Mesenchymal stem cell (in vitro differentiated cells and primary cell): Measurements from ENCODE around the gene RFX1.

Experiments used
- DNase-seq: peaks from one replicate; pipeline ENCODE4 v3.0.0-alpha.2; 2013
- H2AFZ ChIP-seq: one replicate; pipeline ENCODE4 v1.6.1; 2013; ENCODE audit warnings: low read depth, mild to moderate bottlenecking, control low read depth, inconsistent platforms, low read length, moderate library complexity
- H2AK5ac ChIP-seq: 2 replicates; pipeline ENCODE4 v1.6.1; 2013; ENCODE audit warnings: low read length, moderate library complexity, mild to moderate bottlenecking, inconsistent platforms; ENCODE audit not compliant: severe bottlenecking
- H2BK120ac ChIP-seq: one replicate; pipeline ENCODE4 v1.6.1; 2013; ENCODE audit warnings: low read depth, mild to moderate bottlenecking, inconsistent platforms, low read length, moderate library complexity
- H2BK12ac ChIP-seq, 2 experiments: one replicate each; pipeline ENCODE4 v1.6.1; 2013; ENCODE audit warnings: inconsistent platforms in 2 of 2, low read length in 2 of 2, mild to moderate bottlenecking in 2 of 2, moderate library complexity in 2 of 2, control low read depth in 1 of 2
- H2BK15ac ChIP-seq: one replicate; pipeline ENCODE4 v1.6.1; 2013; ENCODE audit warnings: mild to moderate bottlenecking, low read depth, inconsistent platforms; ENCODE audit not compliant: poor library complexity, severe bottlenecking
- H2BK5ac ChIP-seq: 2 replicates; pipeline ENCODE4 v1.6.1; 2013; ENCODE audit warnings: low read depth, mild to moderate bottlenecking, low read length, control low read depth, inconsistent platforms; ENCODE audit not compliant: poor library complexity, severe bottlenecking
- H3K14ac ChIP-seq, 2 experiments: one replicate each; pipeline ENCODE4 v1.6.1; 2013; ENCODE audit warnings: inconsistent platforms in 2 of 2, low read length in 2 of 2, control low read depth in 1 of 2, mild to moderate bottlenecking in 1 of 2, moderate library complexity in 1 of 2
- H3K18ac ChIP-seq, 2 experiments: one replicate each; pipeline ENCODE4 v1.6.1; 2013; ENCODE audit warnings: inconsistent platforms in 2 of 2, low read length in 2 of 2, control low read depth in 1 of 2, low read depth in 1 of 2, mild to moderate bottlenecking in 1 of 2
- H3K23ac ChIP-seq, 2 experiments: one replicate each; pipeline ENCODE4 v1.6.1; 2013; ENCODE audit warnings: inconsistent platforms in 2 of 2, low read length in 2 of 2, mild to moderate bottlenecking in 2 of 2, moderate library complexity in 2 of 2, control low read depth in 1 of 2
- H3K27ac ChIP-seq: 2 replicates; pipeline ENCODE4 v1.5.1; 2013; ENCODE audit warnings: mild to moderate bottlenecking, moderate library complexity, low read length, control low read depth, inconsistent platforms; ENCODE audit not compliant: poor library complexity, severe bottlenecking
- H3K27me3 ChIP-seq, 2 experiments: 2 replicates each; pipeline versions ENCODE4 v1.6.1 to v1.7.0; 2013; ENCODE audit warnings: low read length in 2 of 2, mild to moderate bottlenecking in 2 of 2, moderate library complexity in 2 of 2, control low read depth in 1 of 2, inconsistent platforms in 1 of 2; ENCODE audit not compliant: control insufficient read depth in 1 of 2, insufficient read depth in 1 of 2
- H3K36me3 ChIP-seq, 2 experiments: 2 replicates each; pipeline versions ENCODE4 v1.6.1 to v1.7.0; 2013; ENCODE audit warnings: low read length in 2 of 2, control low read depth in 1 of 2, inconsistent platforms in 1 of 2, low read depth in 1 of 2, mild to moderate bottlenecking in 1 of 2; ENCODE audit not compliant: insufficient read depth in 2 of 2, control insufficient read depth in 1 of 2
- H3K4ac ChIP-seq, 2 experiments: one replicate each; pipeline ENCODE4 v1.6.1; 2013; ENCODE audit warnings: inconsistent platforms in 2 of 2, low read length in 2 of 2, mild to moderate bottlenecking in 2 of 2, moderate library complexity in 2 of 2, control low read depth in 1 of 2, low read depth in 1 of 2
- H3K4me1 ChIP-seq: 2 replicates; pipeline ENCODE4 v1.6.1; 2013; ENCODE audit warnings: low read depth, low read length, control low read depth; ENCODE audit not compliant: control insufficient read depth, insufficient read depth
- H3K4me2 ChIP-seq: 2 replicates; pipeline ENCODE4 v1.6.1; 2013; ENCODE audit warnings: low read length, mild to moderate bottlenecking, inconsistent platforms; ENCODE audit not compliant: poor library complexity, severe bottlenecking
- H3K4me3 ChIP-seq, 2 experiments: 2 replicates each; pipeline versions ENCODE4 v1.5.1 to v1.7.0; 2013; ENCODE audit warnings: low read length in 2 of 2, mild to moderate bottlenecking in 2 of 2, control low read depth in 1 of 2, low read depth in 1 of 2; ENCODE audit not compliant: insufficient read depth in 1 of 2
- H3K79me1 ChIP-seq: replicated peaks from 2 replicates; pipeline ENCODE4 v1.6.1; 2013; ENCODE audit warnings: mild to moderate bottlenecking, control low read depth, low read length, inconsistent platforms; ENCODE audit not compliant: poor library complexity, severe bottlenecking
- H3K9ac ChIP-seq: 2 replicates; pipeline ENCODE4 v1.7.0; 2013; ENCODE audit warnings: mild to moderate bottlenecking, low read length, moderate library complexity
- H3K9me3 ChIP-seq: 2 replicates; pipeline ENCODE4 v1.7.0; 2013; ENCODE audit warnings: mild to moderate bottlenecking, low read length; ENCODE audit not compliant: control insufficient read depth
- H4K8ac ChIP-seq: one replicate; pipeline ENCODE4 v1.6.1; 2013; ENCODE audit warnings: inconsistent platforms, mild to moderate bottlenecking, low read length, moderate library complexity
- H4K91ac ChIP-seq: one replicate; pipeline ENCODE4 v1.6.1; 2013; ENCODE audit warnings: mild to moderate bottlenecking, low read length, inconsistent platforms
- WGBS: methylation state at CpG from one replicate; pipeline ENCODE4 v1.1.7; 2013; ENCODE audit warnings: mixed read lengths; 5-methylcytosine and 5-hydroxymethylcytosine counted together

The RFX1 gene

DNA sequence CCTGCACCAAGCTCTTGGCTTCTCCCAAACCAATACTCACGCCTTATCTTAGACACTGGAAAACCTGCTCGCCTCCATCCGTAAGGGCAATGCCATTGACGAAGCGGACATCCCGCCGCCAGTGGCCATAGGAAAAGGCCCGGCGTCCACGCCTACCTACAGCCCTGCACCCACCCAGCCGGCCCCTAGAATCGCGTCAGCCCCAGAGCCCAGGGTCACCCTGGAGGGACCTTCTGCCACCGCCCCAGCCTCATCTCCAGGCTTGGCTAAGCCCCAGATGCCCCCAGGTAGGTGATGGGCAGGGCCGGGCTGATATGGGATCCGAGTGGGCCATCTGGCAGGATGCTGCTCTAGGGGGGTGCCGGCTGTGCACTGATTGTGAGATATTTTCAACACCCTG lies 92.8 kb downstream of the RFX1 start:
- Histone ChIP-seq H3K79me1 (no peaks in the 10 kb centered on the region), H4K8ac (no peak overlapping the region), H2BK12ac (no peak overlapping the region), H3K4ac (no peak overlapping the region), H2AK5ac (no peak overlapping the region), H3K9ac (no peak overlapping the region), H4K91ac (no peak overlapping the region), H3K18ac (no peak overlapping the region), H3K27ac (no peak overlapping the region), H3K36me3 (peaks cover 51 to 55% of the 10 kb centered on the region in 2 experiments), H2AFZ (no peak overlapping the region), H3K4me1 (no peaks in the 10 kb centered on the region), H3K27me3 (no peaks in the 10 kb centered on the region), H3K14ac (no peak overlapping the region), H3K9me3 (no peaks in the 10 kb centered on the region), H2BK120ac (no peak overlapping the region), H2BK5ac (no peak overlapping the region), H3K23ac (no peak overlapping the region), H2BK15ac (peak overlapping the region; percentile 33), H3K4me2 (no peak overlapping the region), H3K4me3 (no peak overlapping the region)
- no peak for DNase-seq
- WGBS: 94% methylated on average over 17 of the region's 17 CpGs
